DND-41 (cell line): ENCODE results near the gene ZFTA.

Experiments used
- EZH2 ChIP-seq: IDR thresholded peaks from 3 replicates; pipeline ENCODE4 v1.6.1; 2012; ENCODE audit warnings: borderline replicate concordance, low read depth, mild to moderate bottlenecking, moderate library complexity, low read length, inconsistent platforms; ENCODE audit not compliant: severe bottlenecking
- TF ChIP-seq, protein P1 (sequence below): IDR thresholded peaks from 2 replicates; pipeline ENCODE4 v1.5.1; 2012; ENCODE audit warnings: borderline replicate concordance, low read length, moderate library complexity, mild to moderate bottlenecking; ENCODE audit not compliant: poor library complexity, severe bottlenecking; ENCODE audit errors: extremely low read depth

DNA sequence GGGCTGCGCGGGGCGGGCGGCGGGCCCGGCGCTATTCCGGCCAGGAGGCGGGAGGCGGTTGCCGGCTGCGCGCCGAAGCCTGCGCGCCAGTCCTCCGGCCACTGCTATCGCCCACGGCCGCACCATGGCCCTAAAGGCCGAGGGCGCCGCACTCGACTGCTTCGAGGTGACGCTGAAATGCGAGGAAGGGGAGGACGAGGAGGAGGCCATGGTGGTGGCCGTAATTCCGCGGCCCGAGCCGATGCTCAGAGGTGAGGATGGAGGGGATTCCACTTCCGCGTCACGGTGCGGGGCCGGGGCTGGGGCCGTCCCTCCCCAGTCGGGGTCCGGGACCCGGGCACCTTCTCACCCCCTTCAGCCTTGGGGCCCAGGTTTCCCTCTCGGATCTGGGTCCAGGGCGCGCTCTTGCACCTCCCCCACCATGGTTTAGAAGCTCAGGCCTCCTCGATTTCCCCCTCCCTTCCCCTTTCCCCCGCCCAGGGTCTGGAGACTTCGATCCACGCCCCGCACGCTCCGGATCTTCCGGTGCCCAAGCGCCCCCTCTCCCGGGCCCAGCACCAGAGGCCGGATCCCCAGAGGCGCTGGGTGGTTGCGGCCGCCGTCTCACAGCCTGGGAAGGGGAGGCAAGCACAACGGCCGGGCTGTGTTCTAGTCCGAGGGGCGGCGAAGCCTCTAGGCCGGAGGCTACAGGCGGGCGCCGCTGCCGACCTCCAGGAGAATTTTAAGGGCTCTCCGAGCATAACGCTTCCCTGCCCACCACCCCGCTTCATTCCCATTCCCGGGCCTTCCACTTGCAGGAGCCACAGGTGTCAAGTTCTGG is 45.2 kb upstream of the ZFTA start:
- TF ChIP-seq, protein P1, sequence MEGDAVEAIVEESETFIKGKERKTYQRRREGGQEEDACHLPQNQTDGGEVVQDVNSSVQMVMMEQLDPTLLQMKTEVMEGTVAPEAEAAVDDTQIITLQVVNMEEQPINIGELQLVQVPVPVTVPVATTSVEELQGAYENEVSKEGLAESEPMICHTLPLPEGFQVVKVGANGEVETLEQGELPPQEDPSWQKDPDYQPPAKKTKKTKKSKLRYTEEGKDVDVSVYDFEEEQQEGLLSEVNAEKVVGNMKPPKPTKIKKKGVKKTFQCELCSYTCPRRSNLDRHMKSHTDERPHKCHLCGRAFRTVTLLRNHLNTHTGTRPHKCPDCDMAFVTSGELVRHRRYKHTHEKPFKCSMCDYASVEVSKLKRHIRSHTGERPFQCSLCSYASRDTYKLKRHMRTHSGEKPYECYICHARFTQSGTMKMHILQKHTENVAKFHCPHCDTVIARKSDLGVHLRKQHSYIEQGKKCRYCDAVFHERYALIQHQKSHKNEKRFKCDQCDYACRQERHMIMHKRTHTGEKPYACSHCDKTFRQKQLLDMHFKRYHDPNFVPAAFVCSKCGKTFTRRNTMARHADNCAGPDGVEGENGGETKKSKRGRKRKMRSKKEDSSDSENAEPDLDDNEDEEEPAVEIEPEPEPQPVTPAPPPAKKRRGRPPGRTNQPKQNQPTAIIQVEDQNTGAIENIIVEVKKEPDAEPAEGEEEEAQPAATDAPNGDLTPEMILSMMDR: no peak
- no peak for TF ChIP-seq EZH2
